Upper lobe of left lung (tissue), 4 donors: ENCODE results near the gene CCDC38.

Experiments
- CTCF ChIP-seq, 6 experiments: fragments of 450-650 bp in 4 of 6; fragments of 200-600 bp in 2 of 6; sonication (generic) in 2 of 6; IDR thresholded peaks; one replicate each; pipeline ENCODE4 v1.5.1; 2016 to 2019; ENCODE audit warnings: antibody characterized with exemption in 6 of 6
- EP300 ChIP-seq, 4 donors: sonication (generic); formaldehyde crosslinking; IDR thresholded peaks; one replicate each; pipeline ENCODE4 v1.5.1; 2017; ENCODE audit warnings: antibody characterized with exemption in 4 of 4, control low read depth in 2 of 4
- POLR2A ChIP-seq, 4 donors: fragments of 450-650 bp; IDR thresholded peaks; one replicate each; pipeline ENCODE4 v1.5.1; 2016 to 2017; ENCODE audit warnings: antibody characterized with exemption in 4 of 4, mild to moderate bottlenecking in 2 of 4
- POLR2AphosphoS5 ChIP-seq, 2 donors: sonication (generic); formaldehyde crosslinking; IDR thresholded peaks; one replicate each; pipeline ENCODE4 v1.5.1; 2017; ENCODE audit warnings: antibody characterized with exemption in 2 of 2

GRCh38 chr12:95857799-95858198 lies 84.6 kb downstream of the CCDC38 start:
- TF ChIP-seq CTCF (IDR thresholded peaks at IDR 0.05): no peak
- TF ChIP-seq POLR2A (IDR thresholded peaks at IDR 0.05): no peak
- TF ChIP-seq EP300 (IDR thresholded peaks at IDR 0.05): no peak
- no peak for TF ChIP-seq POLR2AphosphoS5 (IDR thresholded peaks at IDR 0.05)
